Neural progenitor cell (in vitro differentiated cells): ENCODE measurements around the gene PKD2L1. TPM values are rescaled to one million over a fixed set of nuclear protein-coding genes. Genes with fewer than 3 reads are reported as not detected.
"Not testable (repeated sequence)": the region's sequence is repeated elsewhere in the genome, so short reads cannot be mapped to it uniquely, and the experiment has no call there.

ENCODE experiments used
- DNase-seq: peaks from one replicate; pipeline ENCODE4 v3.0.0-alpha.2; 2016; ENCODE audit warnings: low spot score
- H2AFZ ChIP-seq: fragments of 200-600 bp; sonication (generic); replicated peaks from 2 replicates; pipeline ENCODE4 v1.6.1; 2016; ENCODE audit warnings: antibody characterized with exemption
- H3F3A ChIP-seq: fragments of 200-600 bp; sonication (generic); 2 replicates; pipeline ENCODE4 v1.6.1; 2016; ENCODE audit warnings: antibody characterized with exemption, low read depth
- H3K27ac ChIP-seq: fragments of 200-600 bp; sonication (generic); 2 replicates; pipeline ENCODE4 v1.5.1; 2016; ENCODE audit warnings: mild to moderate bottlenecking
- H3K27me3 ChIP-seq: fragments of 200-600 bp; sonication (generic); 2 replicates; pipeline ENCODE4 v1.6.1; 2016; ENCODE audit warnings: mild to moderate bottlenecking, moderate library complexity
- H3K36me3 ChIP-seq: fragments of 200-600 bp; sonication (generic); 2 replicates; pipeline ENCODE4 v1.5.1; 2016
- H3K4me1 ChIP-seq: fragments of 200-600 bp; sonication (generic); 2 replicates; pipeline ENCODE4 v1.6.1; 2016; ENCODE audit warnings: mixed run types
- H3K4me2 ChIP-seq: fragments of 200-600 bp; sonication (generic); 2 replicates; pipeline ENCODE4 v1.6.1; 2016
- H3K4me3 ChIP-seq: fragments of 200-600 bp; sonication (generic); 2 replicates; pipeline ENCODE4 v1.5.1; 2016
- H3K79me2 ChIP-seq: fragments of 200-600 bp; sonication (generic); 2 replicates; pipeline ENCODE4 v1.6.1; 2016; ENCODE audit warnings: low read depth
- H3K9ac ChIP-seq: fragments of 200-600 bp; sonication (generic); 2 replicates; pipeline ENCODE4 v1.6.1; 2016
- H3K9me3 ChIP-seq: fragments of 200-600 bp; sonication (generic); 2 replicates; pipeline ENCODE4 v1.5.1; 2016; ENCODE audit warnings: low read depth
- H4K20me1 ChIP-seq: fragments of 200-600 bp; sonication (generic); 2 replicates; pipeline ENCODE4 v1.6.1; 2016; ENCODE audit warnings: low read depth
- H3K27ac Mint-ChIP-seq: 3 replicates; pipeline ENCODE4 v1.8.0; 2021; ENCODE audit warnings: mixed read lengths
- H3K27me3 Mint-ChIP-seq: 2 replicates; pipeline ENCODE4 v1.8.0; 2022; ENCODE audit warnings: low read depth, mild to moderate bottlenecking, inconsistent platforms, moderate library complexity, mixed read lengths; ENCODE audit not compliant: insufficient read depth
- H3K36me3 Mint-ChIP-seq: 3 replicates; pipeline ENCODE4 v1.8.0; 2021; ENCODE audit warnings: mixed read lengths
- H3K4me1 Mint-ChIP-seq: 3 replicates; pipeline ENCODE4 v1.8.0; 2021; ENCODE audit warnings: mixed read lengths
- H3K4me3 Mint-ChIP-seq: 3 replicates; pipeline ENCODE4 v1.8.0; 2021; ENCODE audit warnings: mild to moderate bottlenecking, moderate library complexity, mixed read lengths
- H3K9me3 Mint-ChIP-seq: 3 replicates; pipeline ENCODE4 v1.8.0; 2020; ENCODE audit warnings: mixed read lengths
- CTCF ChIP-seq: fragments of 200-600 bp; sonication (generic); IDR thresholded peaks from 2 replicates; pipeline ENCODE4 v1.5.1; 2017; ENCODE audit warnings: antibody characterized with exemption, mild to moderate bottlenecking
- EZH2 ChIP-seq: fragments of 200-600 bp; sonication (generic); IDR thresholded peaks from 2 replicates; pipeline ENCODE4 v1.6.1; 2017; ENCODE audit warnings: antibody characterized with exemption, mild to moderate bottlenecking, moderate library complexity
- EZH2phosphoT487 ChIP-seq: fragments of 200-600 bp; sonication (generic); IDR thresholded peaks from 2 replicates; pipeline ENCODE4 v1.6.1; 2017; ENCODE audit warnings: antibody characterized with exemption
- total RNA-seq: library from RNA; depleted of rRNA; stranded (reverse); fragments of >200 nt; gene quantifications from 2 replicates; pipeline ENCODE4 v1.2.3, GENCODE V29; 2015; ENCODE audit warnings: low replicate concordance

Gene PKD2L1
- total RNA-seq, 1 donor from 2014 or later: not detected

- Histone ChIP-seq H3K79me2 (peaks cover 48% of the 10 kb centered on the region), H3K4me1 (peaks cover 5% of the 10 kb centered on the region), H3K4me2 (no peak overlapping the region), H4K20me1 (no peaks in the 10 kb centered on the region), H3K4me3 (no peak overlapping the region), H2AFZ (no peak overlapping the region), H3K27me3 (no peaks in the 10 kb centered on the region), H3K9ac (no peak overlapping the region), H3K36me3 (peaks cover 13% of the 10 kb centered on the region), H3K27ac (no peak overlapping the region), H3F3A (no peaks in the 10 kb centered on the region), H3K9me3 (no peaks in the 10 kb centered on the region)
- TF ChIP-seq EZH2phosphoT487 (no peak), CTCF (no peak), EZH2 (no peak)
- Mint-ChIP-seq H3K4me3 (no peak overlapping the region), H3K36me3 (peaks cover 17% of the 10 kb centered on the region), H3K4me1 (peaks cover 16% of the 10 kb centered on the region), H3K9me3 (peaks cover 2% of the 10 kb centered on the region), H3K27ac (no peak overlapping the region), H3K27me3 (peaks cover 8% of the 10 kb centered on the region)
- no peak for DNase-seq
Measured at GRCh38 chr10:100282907-100283306, 47.1 kb downstream of the PKD2L1 start.

- H3K9ac ChIP-seq, H4K20me1 ChIP-seq, H3K4me1 ChIP-seq, H3K4me3 Mint-ChIP-seq, H2AFZ ChIP-seq, H3K9me3 ChIP-seq, H3K4me1 Mint-ChIP-seq, H3K4me3 ChIP-seq, H3K27me3 ChIP-seq, H3K27me3 Mint-ChIP-seq, DNase-seq, H3K9me3 Mint-ChIP-seq, H3K4me2 ChIP-seq, H3K27ac Mint-ChIP-seq, H3F3A ChIP-seq, H3K27ac ChIP-seq, H3K79me2 ChIP-seq: not testable (repeated sequence)
- peaks cover 19% of the 10 kb centered on the region for H3K36me3 Mint-ChIP-seq
- H3K36me3 ChIP-seq: peaks cover 18% of the 10 kb centered on the region
Measured at GRCh38 chr10:100276971-100277370, 53.1 kb downstream of the PKD2L1 start.

GRCh38 chr10:100267239-100268104 lies 62.6 kb downstream of the PKD2L1 start, which contains the start of gene CWF19L1:
CWF19L1 (minus strand) TSS chr10:100267638; CDS start chr10:100267593, 45 bp downstream.
- no peak within 1 kb of the TSS for H3K27ac ChIP-seq
- DNase-seq: peak; percentile 87
- peak within 1 kb of the TSS; percentile 84 for H3K4me2 ChIP-seq
- H3K79me2 ChIP-seq: peaks cover 40% of the 10 kb centered on the region
- no peak for TF ChIP-seq EZH2
- TF ChIP-seq CTCF: no peak
- TF ChIP-seq EZH2phosphoT487: no peak
- H3F3A ChIP-seq: peaks cover 6% of the 10 kb centered on the region
- peak within 1 kb of the TSS; percentile 97 for H3K27ac Mint-ChIP-seq
- peaks cover 6% of the 10 kb centered on the region for H3K4me1 Mint-ChIP-seq
- H3K9me3 ChIP-seq: no peaks in the 10 kb centered on the region
- H2AFZ ChIP-seq: peak within 1 kb of the TSS; percentile 92
- H3K27me3 ChIP-seq: no peaks in the 10 kb centered on the region
- no peaks in the 10 kb centered on the region for H4K20me1 ChIP-seq
- H3K4me1 ChIP-seq: peaks cover 6% of the 10 kb centered on the region
- H3K27me3 Mint-ChIP-seq: no peaks in the 10 kb centered on the region
- H3K9ac ChIP-seq: peak within 1 kb of the TSS; percentile 94
- no peaks in the 10 kb centered on the region for H3K9me3 Mint-ChIP-seq
- peaks cover 2% of the 10 kb centered on the region for H3K36me3 Mint-ChIP-seq
- no peaks in the 10 kb centered on the region for H3K36me3 ChIP-seq
- H3K4me3 Mint-ChIP-seq: peak within 1 kb of the TSS; percentile 100
- H3K4me3 ChIP-seq: peak within 1 kb of the TSS; percentile 96
